Ascending aorta (tissue), 2 donors: ENCODE measurements around the gene ADARB1. TPM values are rescaled to one million over a fixed set of nuclear protein-coding genes. Genes with fewer than 3 reads are reported as not detected.

Experiments
- DNase-seq, 2 donors: peaks; one replicate each; pipeline ENCODE4 v3.0.0-alpha.2; 2019; ENCODE audit warnings: low spot score in 2 of 2
- H3K27ac ChIP-seq, 2 donors: fragments of 200-600 bp; sonication (generic); one replicate each; pipeline ENCODE4 v1.5.1; 2016 to 2017; ENCODE audit warnings: mild to moderate bottlenecking in 1 of 2
- H3K27me3 ChIP-seq: fragments of 200-600 bp; sonication (generic); one replicate; pipeline ENCODE4 v1.5.1; 2017
- H3K36me3 ChIP-seq, 2 donors: fragments of 200-600 bp; sonication (generic); one replicate each; pipeline ENCODE4 v1.5.1; 2016
- H3K4me1 ChIP-seq, 2 donors: fragments of 200-600 bp; sonication (generic); one replicate each; pipeline ENCODE4 v1.5.1; 2016 to 2017; ENCODE audit warnings: mild to moderate bottlenecking in 1 of 2
- H3K4me3 ChIP-seq, 2 donors: fragments of 200-600 bp; sonication (generic); one replicate each; pipeline ENCODE4 v1.5.1; 2016 to 2017; ENCODE audit warnings: mild to moderate bottlenecking in 1 of 2
- H3K9me3 ChIP-seq, 2 donors: fragments of 200-600 bp; sonication (generic); one replicate each; pipeline ENCODE4 v1.5.1; 2016
- intact Hi-C: fragments of 100-400 bp; cut with DNase I; formaldehyde crosslinking; loops from one replicate; pipeline ENCODE4 v1.15.1; 2023
- total RNA-seq: library from RNA; depleted of rRNA; stranded (reverse); fragments of >200 nt; gene quantifications from one replicate; pipeline ENCODE4 v1.1.0, GENCODE V29; 2016
- TF ChIP-seq, protein P1 (sequence below), 3 experiments: fragments of 200-600 bp in 2 of 3; fragments of 450-650 bp in 1 of 3; sonication (generic) in 2 of 3; IDR thresholded peaks; one replicate each; pipeline ENCODE4 v1.5.1; 2016 to 2019; ENCODE audit warnings: antibody characterized with exemption in 3 of 3, mild to moderate bottlenecking in 1 of 3, moderate library complexity in 1 of 3

ADARB1 gene
- total RNA-seq, 1 donor from 2014 or later = 82.9 TPM

- Histone ChIP-seq H3K9me3 (no peaks in the 10 kb centered on the region), H3K27ac (no peak overlapping the region), H3K4me3 (no peak overlapping the region), H3K36me3 (no peaks in the 10 kb centered on the region), H3K27me3 (no peaks in the 10 kb centered on the region), H3K4me1 (no peaks in the 10 kb centered on the region)
- no peak for DNase-seq
- TF ChIP-seq, protein P1, sequence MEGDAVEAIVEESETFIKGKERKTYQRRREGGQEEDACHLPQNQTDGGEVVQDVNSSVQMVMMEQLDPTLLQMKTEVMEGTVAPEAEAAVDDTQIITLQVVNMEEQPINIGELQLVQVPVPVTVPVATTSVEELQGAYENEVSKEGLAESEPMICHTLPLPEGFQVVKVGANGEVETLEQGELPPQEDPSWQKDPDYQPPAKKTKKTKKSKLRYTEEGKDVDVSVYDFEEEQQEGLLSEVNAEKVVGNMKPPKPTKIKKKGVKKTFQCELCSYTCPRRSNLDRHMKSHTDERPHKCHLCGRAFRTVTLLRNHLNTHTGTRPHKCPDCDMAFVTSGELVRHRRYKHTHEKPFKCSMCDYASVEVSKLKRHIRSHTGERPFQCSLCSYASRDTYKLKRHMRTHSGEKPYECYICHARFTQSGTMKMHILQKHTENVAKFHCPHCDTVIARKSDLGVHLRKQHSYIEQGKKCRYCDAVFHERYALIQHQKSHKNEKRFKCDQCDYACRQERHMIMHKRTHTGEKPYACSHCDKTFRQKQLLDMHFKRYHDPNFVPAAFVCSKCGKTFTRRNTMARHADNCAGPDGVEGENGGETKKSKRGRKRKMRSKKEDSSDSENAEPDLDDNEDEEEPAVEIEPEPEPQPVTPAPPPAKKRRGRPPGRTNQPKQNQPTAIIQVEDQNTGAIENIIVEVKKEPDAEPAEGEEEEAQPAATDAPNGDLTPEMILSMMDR (IDR thresholded peaks at IDR 0.05) = no peak
- intact Hi-C loops = no loop called here
Observed at GRCh38 chr21:45235488-45235887, 161.1 kb downstream of the ADARB1 start.

- TF ChIP-seq, protein P1 (IDR thresholded peaks at IDR 0.05) = no peak
- intact Hi-C loops = no loop called here
Observed at GRCh38 chr21:45236481-45236880, 162.1 kb downstream of the ADARB1 start.

DNA sequence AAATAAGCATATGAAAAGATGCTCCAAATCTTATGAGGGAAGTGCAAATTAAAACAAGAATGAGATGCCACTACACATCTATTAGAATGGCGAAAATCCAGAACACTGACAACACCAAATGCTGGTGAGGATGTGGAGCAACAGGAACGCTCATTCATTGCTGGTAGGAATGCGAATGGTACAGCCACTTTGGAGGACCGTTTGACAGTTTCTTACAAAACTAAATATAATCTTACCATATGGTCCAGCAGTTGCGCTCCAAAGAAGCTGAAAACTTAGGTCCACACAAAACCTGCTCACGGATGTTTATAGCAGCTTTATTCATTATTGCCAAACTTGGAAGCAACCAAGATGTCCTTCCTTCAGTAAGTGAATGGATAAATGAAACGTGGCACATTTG lies 163.0 kb downstream of the ADARB1 start:
- no peaks in the 10 kb centered on the region for H3K4me1 ChIP-seq
- no peak overlapping the region for H3K4me3 ChIP-seq
- intact Hi-C loops = no loop called here
- no peak for DNase-seq
- H3K27ac ChIP-seq = no peak overlapping the region
- H3K36me3 ChIP-seq = no peaks in the 10 kb centered on the region
- H3K27me3 ChIP-seq = no peaks in the 10 kb centered on the region
- peaks cover 7 to 14% of the 10 kb centered on the region in 2 donors for H3K9me3 ChIP-seq
- TF ChIP-seq, protein P1 (IDR thresholded peaks at IDR 0.05) = no peak

More at GRCh38 chr21:45236481-45236880, 162.1 kb downstream of the ADARB1 start:
- Histone ChIP-seq H3K27me3 (no peaks in the 10 kb centered on the region), H3K9me3 (peaks cover 3 to 5% of the 10 kb centered on the region in 2 donors), H3K27ac (no peak overlapping the region), H3K36me3 (no peaks in the 10 kb centered on the region), H3K4me1 (no peaks in the 10 kb centered on the region), H3K4me3 (no peak overlapping the region)
- DNase-seq = no peak

DNA sequence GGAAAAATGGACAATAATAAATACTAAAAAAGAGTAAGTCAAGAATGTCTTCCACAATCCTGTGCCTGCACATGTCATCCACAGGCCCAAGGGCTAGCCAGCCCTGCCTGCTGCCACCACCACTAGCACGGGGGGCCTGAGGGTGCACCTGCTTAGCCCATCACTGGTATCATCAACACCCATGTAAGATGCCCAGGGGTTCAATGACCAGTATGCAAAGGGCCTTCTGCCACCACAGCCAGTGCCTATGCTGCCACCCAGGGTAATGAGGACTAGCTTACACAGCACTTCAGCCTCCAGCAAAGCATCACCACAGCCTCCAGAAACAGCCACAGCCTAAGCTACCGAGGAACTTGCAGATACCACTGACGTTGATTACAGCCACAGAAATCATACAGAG lies 167.0 kb downstream of the ADARB1 start:
- TF ChIP-seq, protein P1 (IDR thresholded peaks at IDR 0.05) = no peak
- intact Hi-C loops = no loop called here
- H3K27me3 ChIP-seq = no peaks in the 10 kb centered on the region
- no peak overlapping the region for H3K27ac ChIP-seq
- no peaks in the 10 kb centered on the region for H3K36me3 ChIP-seq
- H3K4me1 ChIP-seq = no peaks in the 10 kb centered on the region
- DNase-seq = no peak
- no peak overlapping the region for H3K4me3 ChIP-seq
- peaks cover 11 to 34% of the 10 kb centered on the region in 2 donors for H3K9me3 ChIP-seq

DNA sequence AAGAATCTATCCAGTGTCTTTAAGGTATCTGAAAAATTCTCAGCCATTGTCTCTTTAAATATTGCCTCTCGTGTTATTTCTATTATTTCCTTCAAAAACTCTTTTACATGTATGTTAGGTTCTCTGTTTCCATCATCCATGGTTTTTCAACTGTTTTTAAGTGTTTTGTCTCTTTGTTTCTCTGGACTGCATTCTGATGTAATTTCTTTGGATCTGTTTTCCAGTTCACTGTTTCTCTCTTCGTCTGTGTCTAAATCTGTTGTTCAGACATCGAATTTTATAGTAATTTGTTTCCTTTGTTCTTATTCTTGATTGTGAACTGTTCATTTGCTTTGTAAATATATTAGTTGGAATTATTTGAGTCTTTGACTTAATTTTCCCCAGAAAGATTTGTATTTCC lies 169.2 kb downstream of the ADARB1 start:
- no peak for DNase-seq
- H3K27me3 ChIP-seq = no peaks in the 10 kb centered on the region
- H3K36me3 ChIP-seq = no peaks in the 10 kb centered on the region
- no peak overlapping the region for H3K27ac ChIP-seq
- TF ChIP-seq, protein P1 (IDR thresholded peaks at IDR 0.05) = no peak
- peaks cover 0 to 4% of the 10 kb centered on the region in 2 donors for H3K4me1 ChIP-seq
- intact Hi-C loops = no loop called here
- peaks cover 11 to 34% of the 10 kb centered on the region in 2 donors for H3K9me3 ChIP-seq
- H3K4me3 ChIP-seq = no peak overlapping the region

GRCh38 chr21:45244799-45245340 lies 170.5 kb downstream of the ADARB1 start:
- TF ChIP-seq, protein P1 (IDR thresholded peaks at IDR 0.05) = no peak
- DNase-seq = no peak

More at GRCh38 chr21:45244799-45245340, 170.5 kb downstream of the ADARB1 start:
- intact Hi-C loops = no loop called here
- Histone ChIP-seq H3K4me1 (peaks cover 0 to 4% of the 10 kb centered on the region in 2 donors), H3K4me3 (no peak overlapping the region), H3K27me3 (no peaks in the 10 kb centered on the region), H3K27ac (no peak overlapping the region), H3K36me3 (no peaks in the 10 kb centered on the region), H3K9me3 (peaks cover 11 to 34% of the 10 kb centered on the region in 2 donors)
